ENCODE results near the gene GALNT10. TPM values are rescaled to one million over a fixed set of nuclear protein-coding genes. Genes with fewer than 3 reads are reported as not detected.

GALNT10 gene
- total and polyA plus RNA-seq, 2 of the 4 experiments (the other 2 are of a cell fraction), result 46.2 to 67.0 TPM

DNA sequence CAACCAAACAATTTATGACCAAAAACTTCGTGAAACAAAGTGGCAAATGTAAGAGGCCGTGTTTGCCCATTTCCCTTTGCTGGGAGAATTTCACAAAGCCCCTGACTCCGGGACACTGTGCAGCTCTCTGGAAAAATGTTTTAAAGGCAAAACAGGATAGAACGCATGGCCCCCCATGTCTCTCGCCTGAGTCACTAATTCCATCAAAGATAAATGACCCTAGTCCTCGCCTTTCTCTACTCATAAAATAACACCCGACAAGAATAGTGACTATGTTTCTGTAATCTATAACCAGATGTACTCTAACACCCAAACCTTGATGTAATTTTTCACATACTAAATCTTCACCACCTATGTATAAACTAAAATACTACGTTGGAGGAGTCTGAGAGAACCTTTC lies 199.6 kb downstream of the GALNT10 start:
- Histone ChIP-seq H3K4me1 (ENCODE audit: control insufficient read depth, insufficient read depth, low read length) (no peaks in the 10 kb centered on the region), H2BK15ac (ENCODE audit: low read depth, low read length) (no peak overlapping the region), H3K9me3 (ENCODE audit: control insufficient read depth, insufficient read depth, low read length) (no peaks in the 10 kb centered on the region), H2AK5ac (ENCODE audit: low read depth, low read length) (no peak overlapping the region), H3K27me3 (ENCODE audit: control insufficient read depth, insufficient read depth, low read length) (no peaks in the 10 kb centered on the region), H3K14ac (replicated peaks; ENCODE audit: low read depth, low read length) (no peak overlapping the region), H3K4me2 (ENCODE audit: low read depth, low read length) (no peak overlapping the region), H3K9me1 (ENCODE audit: insufficient read depth, low read length) (peaks cover 17% of the 10 kb centered on the region), H4K91ac (ENCODE audit: insufficient read depth, low read depth, low read length) (no peak overlapping the region), H3K18ac (ENCODE audit: low read depth, low read length) (no peak overlapping the region), H3K36me3 (ENCODE audit: control insufficient read depth, insufficient read depth, low read length) (peaks cover 13% of the 10 kb centered on the region), H3K23ac (ENCODE audit: low read depth, low read length) (no peak overlapping the region), H3K4ac (ENCODE audit: low read depth, low read length) (no peak overlapping the region), H2BK5ac (ENCODE audit: low read depth, low read length, poor library complexity, severe bottlenecking) (no peak overlapping the region), H3K27ac (ENCODE audit: insufficient read depth, low read length) (no peak overlapping the region), H4K20me1 (ENCODE audit: insufficient read depth, low read length) (no peaks in the 10 kb centered on the region), H3K79me1 (ENCODE audit: low read depth in 1 of 2, low read length in 2 of 2) (peaks cover 0 to 16% of the 10 kb centered on the region in 2 experiments; a peak in 2 of 4 replicates), H3K9ac (ENCODE audit: low read depth, low read length) (no peak overlapping the region), H4K8ac (ENCODE audit: low read depth in 2 of 2, low read length in 2 of 2) (no peak overlapping the region), H2AFZ (replicated peaks; ENCODE audit: low read length, poor library complexity) (no peak overlapping the region), H3K56ac (ENCODE audit: extremely low read depth, insufficient read depth, low read length) (no peak overlapping the region), H3K4me3 (ENCODE audit: insufficient read depth, low read depth, low read length) (no peak overlapping the region), H2AK9ac (replicated peaks; ENCODE audit: low read depth, low read length, poor library complexity) (no peak overlapping the region), H2BK120ac (ENCODE audit: low read depth, low read length) (no peak overlapping the region), H2BK20ac (ENCODE audit: low read depth, low read length) (no peak overlapping the region), H4K5ac (ENCODE audit: low read depth, low read length) (no peak overlapping the region)
- in situ Hi-C loops (cut with MboI; ENCODE audit: low sequenced_read_pairs) (no loop called here), intact Hi-C loops (cut with micrococcal nuclease) (loop anchor here (5.0 kb wide), 1 partner anchor 113 kb away; no protein-coding TSS in a partner anchor), dilution Hi-C loops (cut with HindIII; ENCODE audit: low sequenced_read_pairs, unreplicated experiment) (no loop called here)
- BruUV-seq (replicated peaks), result no TSS peak
- ChIA-PET CTCF (interaction anchor here (0.6 kb wide), 1 partner anchor 288 kb away, joined by 3 read pairs; no protein-coding TSS in a partner anchor), POLR2A (ENCODE audit: unreplicated experiment) (no interaction called here)
- peak; percentile 78 for ATAC-seq (ENCODE audit: low read depth)
- DNase-seq, result peak; percentile 40
- TF ChIP-seq NFE2L2 (IDR thresholded peaks at IDR 0.05; ENCODE audit: low read depth, low read length) (no peak), MAZ (IDR thresholded peaks at IDR 0.05; ENCODE audit: borderline replicate concordance, low read depth, low read length) (no peak), MAFK (IDR thresholded peaks at IDR 0.05; ENCODE audit: low read depth, low read length) (no peak), BHLHE40 (IDR thresholded peaks at IDR 0.05; ENCODE audit: low read depth, low read length) (no peak), MXI1 (IDR thresholded peaks at IDR 0.05; ENCODE audit: borderline replicate concordance, low read depth, low read length) (no peak)
- TF ChIP-seq, protein P1, sequence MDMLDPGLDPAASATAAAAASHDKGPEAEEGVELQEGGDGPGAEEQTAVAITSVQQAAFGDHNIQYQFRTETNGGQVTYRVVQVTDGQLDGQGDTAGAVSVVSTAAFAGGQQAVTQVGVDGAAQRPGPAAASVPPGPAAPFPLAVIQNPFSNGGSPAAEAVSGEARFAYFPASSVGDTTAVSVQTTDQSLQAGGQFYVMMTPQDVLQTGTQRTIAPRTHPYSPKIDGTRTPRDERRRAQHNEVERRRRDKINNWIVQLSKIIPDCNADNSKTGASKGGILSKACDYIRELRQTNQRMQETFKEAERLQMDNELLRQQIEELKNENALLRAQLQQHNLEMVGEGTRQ (IDR thresholded peaks at IDR 0.05; ENCODE audit: low read depth, low read length), result no peak
- WGBS, 2 experiments (ENCODE audit: extremely low coverage in 2 of 2, insufficient read length in 1 of 2), result no CpG with 5 or more reads among the region's 8 CpGs

Measured in IMR-90 (cell line).